ENCODE measurements around the gene GASK1A.

- no peak for TF ChIP-seq CTCF (IDR thresholded peaks at IDR 0.05; ENCODE audit: borderline replicate concordance, extremely low read depth, low read length, poor library complexity, severe bottlenecking)
- no peak for TF ChIP-seq EZH2 (IDR thresholded peaks at IDR 0.05; ENCODE audit: borderline replicate concordance, low read depth, low read length, severe bottlenecking)
Measured at GRCh38 chr3:42982645-42983412, 3.7 kb downstream of the GASK1A start.
